DMS 273 (cell line): ENCODE data around the gene COX19.
A peak's percentile ranks its signal among the peaks of the same experiment; 100 is the strongest.

Experiments
- DNase-seq: peaks from one replicate; lab custom pipeline; 2025; ENCODE audit not compliant: unreplicated experiment; lab: John Stamatoyannopoulos, UW

The COX19 gene

DNA sequence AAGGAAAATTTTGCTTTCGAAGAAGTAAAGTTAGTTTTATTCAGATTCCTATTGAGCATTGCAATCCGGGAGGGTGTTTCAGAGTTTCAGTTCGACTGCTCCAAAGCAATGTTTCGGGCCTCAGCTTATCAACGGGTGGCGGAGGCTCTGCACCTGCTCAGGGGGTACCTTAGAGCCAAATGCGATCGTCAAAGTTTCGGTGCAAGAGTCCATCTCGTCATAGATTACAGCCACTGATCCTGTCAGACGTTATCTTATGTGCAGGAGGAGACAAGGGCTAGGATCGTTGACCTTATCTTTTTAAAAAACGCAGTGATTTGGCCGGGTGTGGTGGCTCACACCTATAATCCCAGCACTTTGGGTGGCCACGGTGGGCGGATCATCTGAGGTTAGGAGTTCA, 3.8 kb upstream of the COX19 start:
- DNase-seq = no peak

DNA sequence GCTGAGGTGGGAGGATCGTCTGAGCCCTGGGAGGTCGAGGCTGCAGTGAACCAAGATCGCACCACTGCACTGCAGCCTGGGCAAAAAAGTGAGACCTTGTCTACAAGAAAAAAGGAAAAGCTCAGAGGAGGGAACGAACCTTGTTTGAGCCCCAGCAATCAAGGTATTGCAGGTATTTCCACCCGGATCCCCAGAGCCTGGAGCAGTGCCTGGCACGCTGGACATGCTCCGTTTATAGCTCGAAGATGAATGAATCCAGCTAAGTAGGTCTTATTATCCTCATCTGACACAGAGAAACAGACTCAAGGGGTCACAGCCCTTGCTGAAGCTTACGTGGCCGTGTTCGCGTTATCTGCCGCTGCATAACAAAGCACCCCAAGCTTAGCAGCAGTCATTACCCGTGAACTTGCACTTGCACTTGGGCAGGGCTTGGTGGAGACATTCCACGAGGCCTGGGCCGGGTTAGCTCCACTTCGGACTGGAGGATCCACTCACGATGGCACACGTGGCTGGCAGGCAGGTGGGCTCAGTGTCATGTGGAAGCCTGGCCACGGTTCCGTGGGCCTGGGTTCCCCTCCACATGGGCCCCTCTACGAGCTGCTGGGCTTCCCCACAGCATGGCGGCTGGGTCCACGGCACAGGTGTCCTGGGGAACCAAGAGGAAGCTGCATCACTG, 3.2 kb upstream of the COX19 start:
- no peak for DNase-seq

DNA sequence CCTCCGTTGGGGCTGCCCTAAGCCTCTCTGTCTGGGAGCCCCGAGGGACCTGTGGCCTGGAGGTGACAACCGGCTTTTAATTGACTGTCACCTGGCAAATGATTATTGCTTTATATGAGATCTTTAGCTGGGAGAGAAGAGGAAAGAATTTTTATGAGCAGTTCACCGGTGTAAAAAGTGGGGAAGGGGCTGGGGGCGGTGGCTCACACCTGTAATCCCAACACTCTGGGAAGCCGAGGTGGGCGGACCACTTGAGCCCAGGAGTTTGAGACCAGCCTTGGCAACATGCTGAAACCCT, 2.6 kb upstream of the COX19 start:
- DNase-seq = no peak

DNA sequence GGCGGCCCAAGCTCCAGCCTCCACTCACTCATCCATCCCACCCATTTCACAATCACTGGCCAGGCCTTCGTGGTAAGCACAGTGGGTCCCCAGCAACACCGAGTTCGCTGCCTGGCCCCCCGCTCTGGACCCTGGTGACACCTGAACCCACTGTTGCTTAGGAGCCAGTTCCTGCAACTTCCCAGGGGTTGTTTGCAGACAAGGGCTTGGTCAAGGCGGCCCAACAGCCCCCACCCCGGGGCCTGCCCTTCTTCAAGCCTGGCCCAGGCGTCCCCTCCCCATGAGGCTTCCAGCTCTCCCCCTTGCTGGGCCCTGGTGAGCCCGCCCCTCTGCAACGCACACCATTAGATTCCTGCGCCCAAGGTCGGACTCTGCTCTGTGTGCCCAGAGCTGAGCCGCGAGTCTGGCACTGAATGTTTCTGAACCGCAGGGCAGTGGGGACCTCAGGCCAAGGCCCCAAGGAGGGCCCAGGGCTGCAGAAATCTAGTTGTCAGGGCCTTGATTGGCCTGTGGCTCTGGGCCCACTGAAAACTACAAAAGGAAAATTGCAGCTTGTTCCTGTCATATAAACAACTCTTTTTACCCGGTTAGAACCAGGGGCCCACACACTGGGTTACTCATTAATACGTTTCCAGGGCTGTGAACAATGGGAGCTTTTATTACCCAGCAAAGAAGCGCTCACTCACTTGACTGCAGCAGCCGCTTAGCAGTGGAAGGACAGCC, 2.1 kb upstream of the COX19 start:
- no peak for DNase-seq

DNA sequence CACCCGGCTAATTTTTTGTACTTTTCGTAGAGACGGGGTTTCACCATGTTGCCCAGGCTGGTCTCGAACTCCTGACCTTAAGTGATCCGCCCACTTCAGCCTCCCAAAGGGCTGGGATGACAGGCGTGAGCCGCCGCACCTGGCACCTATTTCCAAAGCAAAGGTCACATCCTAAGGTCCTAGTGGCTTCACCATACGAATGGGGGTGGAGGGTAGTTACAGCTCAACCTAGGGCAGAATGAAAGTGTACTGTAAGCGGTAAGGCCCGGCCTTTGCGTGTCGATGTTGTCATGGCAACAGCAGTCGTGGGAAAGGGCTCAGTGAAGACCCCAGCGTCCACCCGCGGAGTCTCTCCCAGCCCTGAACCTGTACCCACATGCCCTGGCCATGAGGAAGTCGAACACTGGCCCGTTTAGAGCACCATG, 1.6 kb upstream of the COX19 start:
- no peak for DNase-seq

DNA sequence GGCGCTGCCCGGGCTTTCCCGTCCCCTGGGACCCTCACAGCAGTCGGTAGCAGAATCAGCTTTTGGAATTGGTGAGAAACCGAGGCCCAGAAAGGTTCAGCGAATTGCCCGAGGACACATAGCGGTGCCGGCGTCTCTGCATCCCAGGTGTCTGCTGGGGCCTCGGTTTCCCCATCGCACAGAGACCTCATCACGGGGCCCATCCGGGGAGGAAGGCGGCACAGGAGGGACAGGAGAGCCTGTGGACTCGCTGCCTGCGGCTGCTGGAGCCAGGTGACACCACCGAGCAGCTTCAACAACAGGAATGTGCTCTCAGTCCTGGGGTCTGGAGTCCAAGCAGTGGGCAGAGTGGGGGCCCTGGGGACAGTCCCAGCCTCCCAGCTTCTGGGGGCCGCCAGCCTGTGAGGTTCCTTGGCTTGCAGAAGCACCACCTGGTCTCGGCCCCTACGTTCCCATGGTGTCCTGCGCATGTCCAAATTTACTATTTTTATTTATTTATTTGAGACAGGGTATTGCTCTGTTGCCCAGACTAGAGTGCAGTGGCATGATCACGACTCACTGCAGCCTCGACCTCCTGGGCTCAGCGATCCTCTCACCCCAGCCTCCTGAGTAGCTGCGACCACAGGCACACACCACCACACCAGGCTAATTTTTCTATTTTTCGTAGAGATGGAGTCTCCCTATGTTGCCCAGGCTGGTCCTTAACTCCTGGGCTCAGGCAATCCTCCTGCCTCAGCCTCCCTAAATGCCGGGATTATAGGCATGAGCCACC, 539 bp upstream of the COX19 start:
- DNase-seq = no peak

DNA sequence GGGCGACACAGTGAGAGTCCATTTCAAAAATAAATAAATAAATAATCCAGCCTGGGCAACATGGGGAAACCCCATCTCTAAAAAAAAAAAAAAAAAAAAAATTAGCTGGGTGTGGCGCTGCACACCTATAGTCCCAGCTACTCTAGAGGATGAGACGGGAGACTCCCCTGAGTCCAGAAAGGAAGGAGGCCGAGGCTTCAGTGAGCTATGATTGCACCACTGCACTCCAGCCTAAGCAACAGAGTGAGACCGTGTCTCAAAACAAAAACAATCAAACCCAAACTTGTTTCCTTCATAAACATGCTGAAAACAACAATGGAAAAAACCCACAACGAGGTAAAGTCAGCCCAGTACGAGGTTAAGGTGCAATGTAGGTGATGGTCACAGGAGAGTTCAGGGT, 1.2 kb downstream of the COX19 start:
- no peak for DNase-seq

DNA sequence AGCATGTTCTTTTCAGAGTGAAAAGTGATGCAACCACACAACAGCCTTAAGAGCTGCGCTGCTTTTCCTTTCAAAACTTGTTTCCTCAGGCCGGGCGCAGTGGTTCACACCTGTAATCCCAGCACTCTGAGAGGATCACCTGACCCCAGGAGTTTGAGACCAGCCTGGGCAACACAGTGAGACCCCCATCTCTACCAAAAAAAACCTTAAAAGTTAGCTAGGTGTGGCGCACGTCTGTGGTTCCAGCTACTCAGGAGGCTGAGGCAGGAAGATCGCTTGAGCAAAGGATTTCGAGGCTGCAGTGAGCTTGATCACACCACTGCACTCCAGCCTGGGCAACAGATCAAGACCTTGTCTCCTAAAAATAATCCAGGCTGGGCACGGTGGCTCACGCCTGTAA, 2.0 kb downstream of the COX19 start:
- no peak for DNase-seq

DNA sequence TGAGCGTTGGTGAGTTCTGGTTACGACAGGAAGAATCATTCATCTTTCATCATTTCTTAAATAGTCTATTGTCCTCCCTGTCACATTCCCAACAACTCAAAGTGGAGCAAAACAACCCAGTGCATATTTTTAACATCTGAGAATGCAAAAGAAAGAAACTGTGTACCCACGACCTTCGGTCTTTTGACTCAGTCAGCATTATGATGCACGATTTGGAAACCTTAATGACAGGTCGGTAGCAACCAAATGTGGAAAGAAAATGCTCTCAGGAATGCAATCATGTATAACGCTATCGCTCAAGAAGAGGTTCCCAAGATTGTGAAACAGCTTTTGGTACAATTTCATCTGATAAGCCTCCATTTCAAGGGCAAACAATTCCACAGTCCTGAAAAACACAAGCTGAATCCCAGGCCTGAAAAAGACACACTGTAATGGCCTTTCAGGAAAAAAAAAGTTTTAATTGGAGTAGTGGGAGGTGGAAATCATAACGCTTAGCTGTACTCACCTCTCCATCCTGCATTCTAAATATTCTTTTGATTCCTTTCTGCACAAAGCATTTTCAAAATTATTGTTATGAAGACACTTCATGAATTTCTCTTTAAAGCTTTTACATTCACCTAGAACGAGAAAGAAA, 2.6 kb downstream of the COX19 start:
- no peak for DNase-seq

DNA sequence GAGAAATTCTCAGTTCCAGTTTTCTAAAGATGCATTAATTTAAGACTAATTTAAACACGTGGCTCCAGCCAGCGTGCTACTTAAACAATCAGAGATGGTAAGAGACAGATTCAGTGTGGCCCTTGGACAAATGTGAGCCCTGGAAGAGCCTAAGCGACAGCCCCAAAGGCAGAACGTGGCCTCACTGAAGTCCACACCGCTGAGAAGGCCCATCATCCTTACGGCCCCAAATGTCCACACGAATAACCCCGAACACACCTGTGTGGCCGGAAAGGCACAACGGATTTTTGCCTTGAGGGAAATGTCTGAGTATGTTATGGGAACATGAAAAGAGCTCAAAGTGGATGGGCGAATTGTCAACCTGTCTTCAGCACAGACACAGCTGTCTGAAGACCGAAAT, 3.2 kb downstream of the COX19 start:
- no peak for DNase-seq

DNA sequence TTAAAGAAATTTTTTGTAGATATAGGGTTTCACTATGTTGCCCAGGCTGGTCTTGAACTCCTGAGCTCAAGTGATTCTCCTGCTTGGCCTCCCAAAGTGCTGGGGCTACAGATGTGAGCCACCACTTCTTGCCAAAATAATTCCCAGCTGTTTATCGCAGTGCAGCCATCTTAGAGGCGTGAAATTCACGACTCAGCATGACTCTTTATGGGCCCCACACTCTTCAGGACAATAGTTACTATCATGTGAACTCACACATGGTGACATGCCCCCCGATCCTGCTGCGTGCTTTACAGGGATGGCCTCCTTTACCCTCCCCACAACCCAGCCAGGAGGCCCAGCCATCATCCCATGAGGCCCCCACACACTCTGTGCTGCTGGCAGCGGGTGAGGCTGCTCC, 4.6 kb downstream of the COX19 start:
- no peak for DNase-seq

DNA sequence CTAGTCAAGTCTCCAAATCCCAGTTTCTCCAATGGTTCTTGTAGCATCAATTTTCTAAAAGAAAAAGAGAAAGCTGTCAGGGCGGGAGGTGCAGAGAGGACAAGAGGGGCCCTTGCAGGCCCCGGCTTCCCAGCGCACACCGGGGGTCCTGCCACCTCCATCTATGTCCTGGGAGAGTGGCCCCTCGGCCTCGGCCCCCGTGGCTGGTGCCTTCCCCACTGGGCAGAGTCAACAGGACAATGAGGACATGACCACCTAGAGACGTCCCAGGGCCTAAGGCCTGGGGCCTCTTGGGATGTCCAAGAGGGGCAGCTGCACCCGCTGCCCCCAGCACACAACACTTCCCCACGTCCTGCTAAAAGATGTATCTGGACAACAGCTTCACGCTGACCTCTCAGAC, 5.9 kb downstream of the COX19 start:
- no peak for DNase-seq

DNA sequence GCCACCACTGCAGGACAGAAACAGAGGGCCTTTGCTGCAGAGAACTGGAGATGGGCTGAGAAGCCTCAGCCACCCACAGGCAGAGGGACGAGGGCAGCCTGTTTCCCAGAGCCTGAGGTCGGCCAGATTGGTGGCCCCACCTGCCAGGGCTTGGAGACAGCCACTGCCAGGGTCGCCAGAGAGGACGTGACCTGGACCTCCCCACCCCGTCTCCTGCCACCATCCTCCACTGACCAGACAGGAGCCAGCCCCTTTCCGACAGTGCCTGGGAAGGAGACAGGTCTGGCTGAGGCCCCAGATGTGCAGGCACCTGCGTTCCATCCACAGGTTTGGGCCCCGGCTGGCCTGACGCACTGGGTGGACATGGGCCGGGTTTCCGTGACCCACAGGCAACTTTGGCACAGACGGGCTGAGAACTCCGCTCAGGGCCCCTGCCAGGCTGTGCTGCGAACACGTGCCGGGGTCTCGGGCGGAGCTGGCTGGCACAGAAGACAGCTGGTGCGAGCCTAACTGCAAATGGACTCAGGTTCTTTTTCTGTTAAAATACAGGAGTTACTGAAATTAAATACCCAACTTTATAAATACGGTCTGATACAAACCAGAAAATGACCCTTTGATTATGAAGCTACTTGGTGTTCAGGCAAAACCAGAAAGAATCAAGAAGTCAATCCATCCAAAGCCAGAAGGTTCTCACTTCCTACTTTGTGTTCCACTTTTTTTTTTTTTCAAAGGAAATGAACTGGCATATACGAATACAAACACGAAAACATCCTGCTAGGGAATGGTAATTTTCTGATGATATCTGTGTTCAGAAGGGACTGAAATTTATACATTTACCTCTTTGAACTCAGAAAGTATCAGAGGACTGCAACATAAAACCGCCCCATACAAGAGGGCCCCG, 6.9 kb downstream of the COX19 start:
- no peak for DNase-seq

DNA sequence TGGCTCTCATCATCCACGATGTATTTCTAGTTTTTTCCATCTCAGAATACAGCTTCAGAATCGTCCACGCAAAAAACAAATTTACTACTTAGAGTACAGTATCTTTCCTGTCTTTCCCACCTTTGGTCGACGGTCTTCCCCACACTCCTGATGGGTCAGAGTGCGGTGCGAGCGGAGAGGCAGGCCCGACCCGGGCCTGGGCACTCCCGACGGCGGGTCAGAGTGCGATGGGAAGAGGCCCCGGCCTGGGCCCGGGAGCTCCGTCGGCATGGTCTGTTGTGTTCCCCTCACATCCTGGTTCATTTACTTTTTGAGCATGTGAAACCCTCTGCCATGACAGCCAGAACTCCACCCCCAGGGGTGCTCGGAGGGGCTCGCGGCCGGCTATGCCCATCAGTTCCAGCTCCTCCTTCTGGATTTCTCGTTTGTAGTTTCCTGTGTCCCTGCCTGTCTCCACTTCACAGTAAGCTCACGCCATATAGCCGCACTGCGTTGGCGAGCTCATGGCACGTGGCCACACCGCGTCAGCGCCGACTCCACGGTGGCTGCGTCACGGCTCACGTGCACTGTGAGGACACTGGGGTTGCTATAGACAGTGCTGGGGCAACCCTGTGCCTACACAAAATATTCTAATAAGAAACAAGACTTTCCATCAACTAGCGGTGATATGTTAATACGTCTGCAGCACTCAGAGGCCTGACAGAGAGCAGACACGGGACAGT, 7.8 kb downstream of the COX19 start:
- DNase-seq = no peak

DNA sequence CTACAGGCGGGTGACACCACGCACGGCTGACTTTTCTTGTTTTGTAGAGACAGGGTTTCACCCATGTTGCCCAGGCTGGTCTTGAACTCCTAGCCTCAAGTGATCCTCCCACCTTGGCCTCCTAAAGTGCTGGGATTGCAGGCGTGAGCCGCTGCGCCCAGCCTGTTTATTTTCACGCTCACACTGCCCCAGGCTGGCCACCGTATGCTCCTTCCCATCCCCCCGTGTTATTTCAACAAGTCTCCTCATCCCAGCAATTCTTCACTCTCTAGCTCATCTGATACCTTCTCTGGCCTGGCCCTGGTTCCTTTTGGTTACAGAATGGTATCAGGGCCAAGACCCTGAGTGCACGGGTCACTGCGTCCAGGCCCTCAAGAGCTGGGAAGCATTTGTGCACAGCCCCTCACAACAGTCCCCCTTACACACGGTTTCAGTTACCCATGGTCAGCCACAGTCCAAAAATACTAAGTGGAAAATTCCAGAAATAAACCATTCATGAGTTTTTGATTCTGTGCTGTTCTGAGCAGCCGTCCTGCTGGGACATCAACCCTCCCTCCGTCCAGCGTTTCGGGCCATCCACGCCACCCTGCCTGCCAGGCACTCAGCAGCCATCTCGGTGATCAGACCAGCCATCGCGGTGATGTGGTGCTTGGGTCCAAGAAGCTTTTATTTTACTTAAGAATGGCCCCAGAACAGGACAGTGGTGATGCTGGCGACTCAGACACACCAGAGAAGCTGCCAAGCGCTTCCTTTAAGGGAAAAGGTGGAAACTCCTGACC, 8.9 kb downstream of the COX19 start:
- DNase-seq = no peak

DNA sequence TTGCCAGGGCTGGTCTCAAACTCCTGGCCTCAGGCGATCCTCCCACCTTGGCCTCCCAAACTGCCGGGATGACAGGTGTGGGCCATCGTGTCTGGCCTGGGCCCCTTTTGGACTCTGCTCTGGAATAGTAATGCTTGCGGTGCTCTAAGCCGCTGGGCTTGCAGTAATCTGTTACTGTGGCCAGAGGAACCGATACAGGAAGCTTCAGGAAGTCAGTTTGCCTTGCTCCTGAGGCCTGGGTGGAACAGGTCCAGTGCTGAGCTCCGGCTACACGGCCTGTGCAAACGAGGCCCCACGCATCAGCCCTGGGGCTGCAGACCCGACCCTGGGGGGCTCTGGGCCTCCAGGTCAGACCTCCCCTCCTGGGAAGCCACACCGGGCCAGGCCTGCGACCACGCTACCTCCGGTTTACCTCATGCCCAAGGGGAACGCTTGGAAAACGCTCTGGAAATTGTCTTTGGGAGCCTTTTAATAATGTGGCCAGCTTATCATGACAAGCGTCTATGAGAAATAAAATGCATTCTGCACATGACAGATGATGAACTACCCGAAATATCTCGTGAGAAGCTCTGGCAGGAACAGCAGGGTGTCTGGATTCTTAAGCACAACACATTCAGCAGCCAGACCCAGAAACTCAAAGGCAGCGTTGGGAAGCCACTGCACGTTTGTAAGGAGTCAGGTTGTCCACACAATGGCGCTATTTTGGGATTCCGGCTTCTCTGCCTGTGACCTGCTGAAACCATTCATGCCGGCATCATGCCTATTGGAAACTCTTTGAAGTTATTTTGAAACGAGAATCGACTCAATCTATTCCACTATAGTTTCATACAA, 10.7 kb downstream of the COX19 start:
- peak; percentile 90 for DNase-seq

DNA sequence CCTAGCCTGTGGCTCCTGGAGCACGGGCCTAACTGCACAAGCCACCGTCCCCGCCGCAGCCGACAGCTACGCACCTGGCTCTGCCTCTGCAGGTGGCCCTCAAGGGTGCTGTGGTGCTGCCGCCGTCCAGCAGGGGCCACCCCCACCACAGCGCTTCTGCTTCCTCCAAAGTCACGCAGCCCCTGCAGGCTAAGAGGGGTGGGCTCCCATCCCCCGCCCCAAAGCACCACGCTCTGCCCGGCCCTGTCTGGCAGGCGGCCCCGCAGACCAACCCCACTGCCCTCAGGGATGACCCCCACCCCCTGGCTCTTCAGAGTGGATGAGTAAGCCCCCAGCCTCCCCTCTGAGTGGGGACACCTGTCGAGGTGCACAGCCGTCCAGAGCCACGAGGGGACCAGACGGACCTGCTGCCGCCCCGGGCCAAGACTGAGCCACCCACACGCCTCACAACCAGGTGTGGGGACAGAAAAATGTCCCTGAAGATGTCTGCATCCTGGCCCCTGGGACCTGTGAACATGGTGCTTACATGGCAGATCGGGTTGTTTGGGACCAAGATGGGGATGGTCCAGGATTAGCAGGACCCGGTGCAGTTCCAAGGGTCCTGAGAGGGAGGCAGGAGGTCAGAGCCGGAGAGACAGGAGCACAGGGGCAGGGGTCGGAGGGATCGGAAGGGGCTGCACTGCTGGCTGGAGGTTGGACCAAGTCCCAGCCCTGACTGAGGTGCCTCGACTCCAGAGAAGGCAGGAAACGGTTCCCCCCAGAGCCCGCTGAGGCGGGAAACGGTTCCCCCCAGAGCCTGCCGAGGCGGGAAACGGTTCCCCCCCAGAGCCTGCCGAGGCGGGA, 11.9 kb downstream of the COX19 start:
- peak; percentile 58 for DNase-seq
